Panc1 (cell line): ENCODE measurements around the gene FAM81A.

Source experiments
- CTCF ChIP-seq: fragments of 450-650 bp; IDR thresholded peaks from 2 replicates; pipeline ENCODE4 v1.5.1; 2017; ENCODE audit warnings: mild to moderate bottlenecking
- POLR2AphosphoS5 ChIP-seq: IDR thresholded peaks from 2 replicates; pipeline ENCODE4 v1.6.1; 2012; ENCODE audit warnings: mild to moderate bottlenecking, low read depth, low read length, moderate library complexity
- REST ChIP-seq, 2 experiments: IDR thresholded peaks; 2 replicates each; pipeline ENCODE4 v1.6.1; 2011 to 2012; ENCODE audit warnings: low read depth in 2 of 2, control low read depth in 1 of 2, low read length in 1 of 2, mild to moderate bottlenecking in 1 of 2, moderate library complexity in 1 of 2; ENCODE audit not compliant: insufficient read depth in 1 of 2
- TCF7L2 ChIP-seq: IDR thresholded peaks from 2 replicates; pipeline ENCODE4 v1.6.1; 2011; ENCODE audit warnings: mild to moderate bottlenecking, low read depth, low read length, inconsistent platforms

GRCh38 chr15:59536553-59536952 lies 98.6 kb downstream of the FAM81A start:
- no peak for TF ChIP-seq POLR2AphosphoS5
- TF ChIP-seq CTCF, result no peak
- no peak for TF ChIP-seq REST (IDR thresholded peaks at IDR 0.05; ENCODE audit: insufficient read depth in 1 of 2, low read depth in 2 of 2, low read length in 1 of 2)
- TF ChIP-seq TCF7L2, result no peak
